Bronchial epithelial cell (primary cell): ENCODE data around the gene BYSL. TPM values are rescaled to one million over a fixed set of nuclear protein-coding genes. Genes with fewer than 3 reads are reported as not detected.

Source experiments
- DNase-seq: peaks from one replicate; pipeline ENCODE4 v3.0.0-alpha.2; 2010; ENCODE audit warnings: low read depth
- FAIRE-seq: peaks from 2 replicates; lab custom pipeline; 2011; peaks lifted over from hg19 to GRCh38; lab: Jason Lieb, UNC
- H3K27me3 ChIP-seq: 2 replicates; pipeline ENCODE4 v1.5.1; 2011; ENCODE audit warnings: low read length; ENCODE audit not compliant: control insufficient read depth, insufficient read depth
- H3K36me3 ChIP-seq: 2 replicates; pipeline ENCODE4 v1.5.1; 2011; ENCODE audit warnings: low read length; ENCODE audit not compliant: control insufficient read depth, insufficient read depth
- H3K4me3 ChIP-seq: 2 replicates; pipeline ENCODE4 v1.5.1; 2011; ENCODE audit warnings: mild to moderate bottlenecking, low read depth, low read length, control low read depth
- total RNA-seq: library from RNA; depleted of rRNA; stranded (reverse); fragments of >200 nt; gene quantifications from 2 replicates; pipeline ENCODE4 v1.2.1, GENCODE V29; 2014
- TF ChIP-seq, protein P1 (sequence below): IDR thresholded peaks from 2 replicates; pipeline ENCODE4 v1.5.1; 2011; ENCODE audit warnings: mild to moderate bottlenecking, moderate library complexity, low read length, control low read depth, inconsistent platforms; ENCODE audit not compliant: insufficient read depth, severe bottlenecking

The BYSL gene
- total RNA-seq, 1 donor from 2014 or later, result 28.2 TPM

GRCh38 chr6:41965429-41966213, 44.3 kb downstream of the BYSL start:
- no peaks in the 10 kb centered on the region for H3K27me3 ChIP-seq
- DNase-seq (no peak), FAIRE-seq (no peak)
- H3K4me3 ChIP-seq, result no peak overlapping the region
- H3K36me3 ChIP-seq, result no peaks in the 10 kb centered on the region
- TF ChIP-seq, protein P1, sequence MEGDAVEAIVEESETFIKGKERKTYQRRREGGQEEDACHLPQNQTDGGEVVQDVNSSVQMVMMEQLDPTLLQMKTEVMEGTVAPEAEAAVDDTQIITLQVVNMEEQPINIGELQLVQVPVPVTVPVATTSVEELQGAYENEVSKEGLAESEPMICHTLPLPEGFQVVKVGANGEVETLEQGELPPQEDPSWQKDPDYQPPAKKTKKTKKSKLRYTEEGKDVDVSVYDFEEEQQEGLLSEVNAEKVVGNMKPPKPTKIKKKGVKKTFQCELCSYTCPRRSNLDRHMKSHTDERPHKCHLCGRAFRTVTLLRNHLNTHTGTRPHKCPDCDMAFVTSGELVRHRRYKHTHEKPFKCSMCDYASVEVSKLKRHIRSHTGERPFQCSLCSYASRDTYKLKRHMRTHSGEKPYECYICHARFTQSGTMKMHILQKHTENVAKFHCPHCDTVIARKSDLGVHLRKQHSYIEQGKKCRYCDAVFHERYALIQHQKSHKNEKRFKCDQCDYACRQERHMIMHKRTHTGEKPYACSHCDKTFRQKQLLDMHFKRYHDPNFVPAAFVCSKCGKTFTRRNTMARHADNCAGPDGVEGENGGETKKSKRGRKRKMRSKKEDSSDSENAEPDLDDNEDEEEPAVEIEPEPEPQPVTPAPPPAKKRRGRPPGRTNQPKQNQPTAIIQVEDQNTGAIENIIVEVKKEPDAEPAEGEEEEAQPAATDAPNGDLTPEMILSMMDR, result no peak

GRCh38 chr6:41966214-41966920, 45.1 kb downstream of the BYSL start:
- H3K4me3 ChIP-seq, result no peak overlapping the region

GRCh38 chr6:41966961-41967311, 45.6 kb downstream of the BYSL start:
- H3K4me3 ChIP-seq, result no peak overlapping the region
- no peaks in the 10 kb centered on the region for H3K36me3 ChIP-seq
- DNase-seq, result peak; percentile 84
- TF ChIP-seq, protein P1, result no peak
- no peaks in the 10 kb centered on the region for H3K27me3 ChIP-seq
- no peak for FAIRE-seq

More at GRCh38 chr6:41966214-41966920, 45.1 kb downstream of the BYSL start:
- Histone ChIP-seq H3K36me3 (no peaks in the 10 kb centered on the region), H3K27me3 (no peaks in the 10 kb centered on the region)
- FAIRE-seq, result no peak
- DNase-seq, result peak; percentile 13
- TF ChIP-seq, protein P1, result no peak

- DNase-seq, result peak; percentile 87
- Histone ChIP-seq H3K27me3 (no peaks in the 10 kb centered on the region), H3K36me3 (no peaks in the 10 kb centered on the region), H3K4me3 (no peak overlapping the region)
- no peak for FAIRE-seq
- TF ChIP-seq, protein P1, result no peak
Measured at GRCh38 chr6:41967312-41968287, 46.3 kb downstream of the BYSL start.

DNA sequence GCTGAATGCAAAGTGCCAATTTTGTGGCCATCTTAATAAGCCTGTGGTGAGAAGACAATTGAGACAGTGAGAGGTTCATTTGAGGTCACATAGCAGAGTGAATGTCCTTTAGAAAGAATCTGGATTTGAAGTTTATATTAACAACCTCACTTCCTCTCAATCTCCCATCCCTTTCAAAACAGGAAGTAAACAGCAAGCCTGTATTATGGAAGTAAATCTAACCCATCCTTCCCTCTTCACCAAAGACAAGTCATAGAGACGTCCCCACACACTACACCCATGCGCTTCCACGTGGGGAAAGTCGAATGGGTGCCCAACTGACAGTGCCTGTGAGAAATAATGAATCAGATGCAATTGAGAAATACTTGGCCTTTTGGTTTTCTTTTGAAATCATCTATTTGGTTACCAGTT, 49.1 kb downstream of the BYSL start:
- Histone ChIP-seq H3K27me3 (no peaks in the 10 kb centered on the region), H3K36me3 (no peaks in the 10 kb centered on the region), H3K4me3 (no peak overlapping the region)
- peak; percentile 66 for DNase-seq
- TF ChIP-seq, protein P1, result no peak
- FAIRE-seq, result no peak
